H1 (cell line): Measurements from ENCODE around the gene SLC13A4. TPM values are rescaled to one million over a fixed set of nuclear protein-coding genes. Genes with fewer than 3 reads are reported as not detected.

Experiments used
- CTCF ChIA-PET: fragments of 300-600 bp; sonication (Branson Sonifier 250); formaldehyde crosslinking; loops from one replicate; lab custom pipeline; 2021; ENCODE audit not compliant: partially characterized antibody; lab: Charles Lee
- POLR2A ChIA-PET: fragments of 300-600 bp; sonication (Branson Sonifier 250); formaldehyde crosslinking; loops from one replicate; lab custom pipeline; 2021; ENCODE audit warnings: inconsistent platforms; ENCODE audit not compliant: partially characterized antibody; lab: Charles Lee
- DNase-seq, 2 experiments: peaks; one replicate each; pipeline versions ENCODE4 v3.0.0 to v3.0.0-alpha.2; 2010 to 2022; ENCODE audit warnings: low spot score in 2 of 2, low read depth in 1 of 2, mixed read lengths in 1 of 2
- FAIRE-seq: peaks from 2 replicates; lab custom pipeline; 2011; peaks lifted over from hg19 to GRCh38; lab: Jason Lieb, UNC
- H2AFZ ChIP-seq: 2 replicates; pipeline ENCODE4 v1.8.1; 2012; ENCODE audit warnings: low read length, inconsistent platforms
- H2AK5ac ChIP-seq: 2 replicates; pipeline ENCODE4 v1.6.1; 2013; ENCODE audit warnings: low read depth, low read length
- H2BK120ac ChIP-seq: replicated peaks from 2 replicates; pipeline ENCODE3; 2013; ENCODE audit warnings: low read depth, low read length, inconsistent platforms
- H2BK12ac ChIP-seq: 2 replicates; pipeline ENCODE4 v1.6.1; 2013; ENCODE audit warnings: low read depth, low read length
- H2BK15ac ChIP-seq: 2 replicates; pipeline ENCODE4 v1.6.1; 2013; ENCODE audit warnings: low read length
- H2BK20ac ChIP-seq: 2 replicates; pipeline ENCODE4 v1.6.1; 2013; ENCODE audit warnings: low read length
- H2BK5ac ChIP-seq: 2 replicates; pipeline ENCODE4 v1.6.1; 2013; ENCODE audit warnings: low read depth, low read length
- H3K14ac ChIP-seq: 2 replicates; pipeline ENCODE4 v1.6.1; 2013; ENCODE audit warnings: inconsistent platforms; ENCODE audit not compliant: insufficient read length
- H3K18ac ChIP-seq: 2 replicates; pipeline ENCODE4 v1.6.1; 2013; ENCODE audit warnings: low read length; ENCODE audit errors: extremely low read depth
- H3K23ac ChIP-seq: 2 replicates; pipeline ENCODE4 v1.6.1; 2013; ENCODE audit warnings: inconsistent platforms; ENCODE audit not compliant: insufficient read length
- H3K23me2 ChIP-seq: 2 replicates; pipeline ENCODE4 v1.6.1; 2013; ENCODE audit warnings: low read depth, low read length
- H3K27ac ChIP-seq: 2 replicates; pipeline ENCODE4 v1.6.1; 2011; ENCODE audit warnings: low read depth, low read length, inconsistent platforms
- H3K27me3 ChIP-seq, 4 experiments: replicated peaks in 1 of 4; 1 replicate in 1 of 4; 2 replicates in 3 of 4; pipeline versions ENCODE4 v1.6.1 to v1.8.1; 2011 to 2013; ENCODE audit warnings: low read length in 3 of 4, mild to moderate bottlenecking in 3 of 4, inconsistent platforms in 2 of 4, mixed read lengths in 2 of 4, moderate library complexity in 1 of 4; ENCODE audit not compliant: control insufficient read depth in 3 of 4, insufficient read depth in 3 of 4; ENCODE audit errors: extremely low read depth in 1 of 4
- H3K36me3 ChIP-seq, 4 experiments: 2 replicates each; pipeline versions ENCODE4 v1.6.1 to v1.8.1; 2011 to 2013; ENCODE audit warnings: mild to moderate bottlenecking in 4 of 4, low read length in 3 of 4, moderate library complexity in 2 of 4, control low read depth in 1 of 4, inconsistent platforms in 1 of 4; ENCODE audit not compliant: insufficient read depth in 4 of 4, control insufficient read depth in 2 of 4
- H3K4ac ChIP-seq: replicated peaks from 2 replicates; pipeline ENCODE3; 2013; ENCODE audit warnings: low read length, low read depth, mixed read lengths, inconsistent platforms; ENCODE audit not compliant: insufficient read length
- H3K4me1 ChIP-seq, 4 experiments: replicated peaks in 1 of 4; 1 replicate in 1 of 4; 2 replicates in 3 of 4; pipeline versions ENCODE4 v1.6.1 to v1.8.1; 2011 to 2013; ENCODE audit warnings: low read length in 3 of 4, inconsistent platforms in 2 of 4, mixed read lengths in 1 of 4; ENCODE audit not compliant: insufficient read depth in 4 of 4, control insufficient read depth in 3 of 4
- H3K4me2 ChIP-seq, 2 experiments: 2 replicates each; pipeline versions ENCODE4 v1.6.1 to v1.8.1; 2011 to 2013; ENCODE audit warnings: low read depth in 2 of 2, low read length in 2 of 2, control low read depth in 1 of 2, inconsistent platforms in 1 of 2, mild to moderate bottlenecking in 1 of 2; ENCODE audit not compliant: insufficient read depth in 1 of 2
- H3K4me3 ChIP-seq, 4 experiments: fragments of 200-600, 300-600 bp in 1 of 4; sonication (generic), shearing (Covaris generic), sonication (Bioruptor Twin) in 1 of 4; 2 replicates each; pipeline versions ENCODE4 v1.5.1 to v1.8.1; 2011 to 2016; ENCODE audit warnings: low read length in 4 of 4, low read depth in 3 of 4, control low read depth in 2 of 4, inconsistent platforms in 2 of 4, mild to moderate bottlenecking in 2 of 4, mixed read lengths in 1 of 4, moderate library complexity in 1 of 4; ENCODE audit not compliant: insufficient read depth in 2 of 4; ENCODE audit errors: extremely low read depth in 1 of 4
- H3K56ac ChIP-seq: replicated peaks from 2 replicates; pipeline ENCODE3; 2013; ENCODE audit warnings: low read depth, mild to moderate bottlenecking, mixed read lengths, low read length, inconsistent platforms; ENCODE audit not compliant: insufficient read length
- H3K79me1 ChIP-seq: 2 replicates; pipeline ENCODE4 v1.6.1; 2013; ENCODE audit warnings: low read depth, low read length, control low read depth
- H3K79me2 ChIP-seq, 2 experiments: 2 replicates each; pipeline versions ENCODE4 v1.6.1 to v1.8.1; 2012 to 2013; ENCODE audit warnings: low read length in 2 of 2, mild to moderate bottlenecking in 2 of 2, inconsistent platforms in 1 of 2; ENCODE audit not compliant: insufficient read depth in 2 of 2, control insufficient read depth in 1 of 2
- H3K9ac ChIP-seq, 4 experiments: replicated peaks in 1 of 4; 1 replicate in 1 of 4; 2 replicates in 3 of 4; pipeline versions ENCODE4 v1.6.1 to v1.8.1; 2011 to 2013; ENCODE audit warnings: low read depth in 3 of 4, low read length in 3 of 4, control low read depth in 2 of 4, mild to moderate bottlenecking in 2 of 4, moderate library complexity in 2 of 4, inconsistent platforms in 1 of 4; ENCODE audit errors: extremely low read depth in 1 of 4
- H3K9me3 ChIP-seq, 2 experiments: 2 replicates each; pipeline versions ENCODE4 v1.6.1 to v1.8.1; 2012 to 2013; ENCODE audit warnings: mild to moderate bottlenecking in 2 of 2, moderate library complexity in 2 of 2, control low read depth in 1 of 2, inconsistent platforms in 1 of 2, low read depth in 1 of 2, low read length in 1 of 2, mixed read lengths in 1 of 2; ENCODE audit not compliant: insufficient read depth in 2 of 2
- H4K20me1 ChIP-seq, 2 experiments: replicated peaks in 1 of 2; 2 replicates each; pipeline versions ENCODE3 to v1.8.1; 2011 to 2013; ENCODE audit warnings: inconsistent platforms in 2 of 2, low read length in 2 of 2, mild to moderate bottlenecking in 1 of 2; ENCODE audit not compliant: insufficient read depth in 2 of 2, control insufficient read depth in 1 of 2
- H4K5ac ChIP-seq: 2 replicates; pipeline ENCODE4 v1.6.1; 2013; ENCODE audit warnings: low read length, low read depth, mixed read lengths, inconsistent platforms; ENCODE audit not compliant: insufficient read length
- H4K8ac ChIP-seq: 2 replicates; pipeline ENCODE4 v1.8.0; 2013; ENCODE audit warnings: mild to moderate bottlenecking, moderate library complexity, low read length, inconsistent platforms; ENCODE audit not compliant: insufficient read depth; ENCODE audit errors: extremely low read depth
- H4K91ac ChIP-seq: replicated peaks from 2 replicates; pipeline ENCODE3; 2013; ENCODE audit warnings: low read length, mixed read lengths, inconsistent platforms; ENCODE audit not compliant: insufficient read length
- ASH2L ChIP-seq: fragments of 200-600, 300-600 bp; sonication (generic); IDR thresholded peaks from one replicate; pipeline ENCODE4 v1.7.1; 2017; ENCODE audit warnings: low read length
- ATF3 ChIP-seq: IDR thresholded peaks from 2 replicates; pipeline ENCODE4 v1.6.1; 2011; ENCODE audit warnings: low read depth, mild to moderate bottlenecking, low read length; ENCODE audit not compliant: insufficient read depth
- BACH1 ChIP-seq: IDR thresholded peaks from 2 replicates; pipeline ENCODE4 v1.6.1; 2012; ENCODE audit warnings: low read length, improper control_type of control experiment
- CBX5 ChIP-seq: fragments of 300-800, 300-1000 bp; sonication (generic); IDR thresholded peaks from 2 replicates; pipeline ENCODE4 v1.7.1; 2016; ENCODE audit warnings: antibody characterized with exemption, low read length, low read depth
- GABPA ChIP-seq: IDR thresholded peaks from 2 replicates; pipeline ENCODE4 v1.6.1; 2011; ENCODE audit warnings: mild to moderate bottlenecking, low read length, moderate library complexity, borderline replicate concordance; ENCODE audit not compliant: insufficient read depth
- JUND ChIP-seq: IDR thresholded peaks from 2 replicates; pipeline ENCODE4 v1.6.1; 2011; ENCODE audit warnings: mild to moderate bottlenecking, improper control_type of control experiment, low read length
- KDM1A ChIP-seq: fragments of 200-600, 300-600 bp; sonication (generic); IDR thresholded peaks from 2 replicates; pipeline ENCODE4 v1.7.1; 2016; ENCODE audit warnings: mild to moderate bottlenecking, low read length, borderline replicate concordance
- KDM4A ChIP-seq: IDR thresholded peaks from one replicate; pipeline ENCODE4 v1.7.1; 2012; ENCODE audit warnings: low read depth, mild to moderate bottlenecking, moderate library complexity, low read length, inconsistent platforms; ENCODE audit not compliant: severe bottlenecking
- RBBP5 ChIP-seq: IDR thresholded peaks from 2 replicates; pipeline ENCODE4 v1.7.1; 2012; ENCODE audit warnings: low read depth, mild to moderate bottlenecking, inconsistent platforms, low read length, moderate library complexity, borderline replicate concordance
- SIX5 ChIP-seq: IDR thresholded peaks from 2 replicates; pipeline ENCODE4 v1.6.1; 2011; ENCODE audit warnings: mild to moderate bottlenecking, low read depth, low read length
- SUZ12 ChIP-seq: fragments of 200-600 bp; sonication (generic); IDR thresholded peaks from 2 replicates; pipeline ENCODE4 v1.6.1; 2012; ENCODE audit warnings: mild to moderate bottlenecking, inconsistent platforms, low read length, moderate library complexity, mixed read lengths
- WGBS, 2 experiments: shearing (Covaris generic) in 1 of 2; methylation state at CpG; one replicate each; pipeline versions ENCODE4 v1.1.6 to v1.1.7; 2013 to 2015; ENCODE audit warnings: low lambda C conversion rate in 2 of 2, mixed read lengths in 2 of 2, inconsistent platforms in 1 of 2, low coverage in 1 of 2, missing lambda C conversion rate in 1 of 2; ENCODE audit not compliant: insufficient replicate concordance in 2 of 2, insufficient coverage in 1 of 2, insufficient read length in 1 of 2; ENCODE audit errors: extremely low coverage in 1 of 2, missing lambda C conversion rate in 1 of 2; 5-methylcytosine and 5-hydroxymethylcytosine counted together
- polyA plus RNA-seq, 7 experiments: library from polyadenylated mRNA; depleted of rRNA in 3 of 7; stranded (reverse) in 5 of 7; unstranded in 2 of 7; fragments of >200 nt in 5 of 7; fragments of 200-250 nt in 2 of 7; gene quantifications; 1 replicate in 5 of 7; 2 replicates in 1 of 7; 4 replicates in 1 of 7; pipeline versions ENCODE4 v1.2.1 to v1.2.3, GENCODE V29; 2011 to 2013; ENCODE audit warnings: missing spikeins in 2 of 7, mixed read lengths in 2 of 7
- total RNA-seq: library from RNA; stranded (reverse); fragmentation: NEBNext Ultra II Directional; extraction: Animal tissue kit (Norgen Biotek cat#: 25700); gene quantifications from 2 replicates; pipeline ENCODE4 v1.2.1, GENCODE V29; 2021

SLC13A4 gene
- total and polyA plus RNA-seq, 2 of the 8 experiments (the other 6 are each of a cell fraction or from before 2014, with no cell fraction given) = 3.9 to 7.5 TPM

GRCh38 chr7:135664046-135664589 lies 63.9 kb downstream of the SLC13A4 start:
- DNase-seq = no peak
- Histone ChIP-seq H3K4me1 (no peaks in the 10 kb centered on the region; a peak in 2 of 7 replicates), H2AFZ (no peak overlapping the region), H2AK5ac (no peak overlapping the region), H3K23me2 (peaks cover 2% of the 10 kb centered on the region; the same call in 1 of the 2 replicates), H2BK120ac (no peak overlapping the region), H3K23ac (no peak overlapping the region), H4K5ac (no peak overlapping the region), H3K14ac (no peak overlapping the region), H3K4me3 (no peak overlapping the region), H3K4ac (no peak overlapping the region), H3K79me2 (peaks cover 3 to 65% of the 10 kb centered on the region in 2 experiments), H2BK20ac (no peak overlapping the region), H4K20me1 (no peaks in the 10 kb centered on the region), H3K79me1 (peaks cover 5% of the 10 kb centered on the region; the same call in 1 of the 2 replicates), H4K8ac (no peak overlapping the region), H3K56ac (no peak overlapping the region), H3K36me3 (peaks cover 0 to 4% (median 0%) of the 10 kb centered on the region in 4 experiments; a peak in 1 of 8 replicates), H3K9me3 (peaks cover 0 to 4% of the 10 kb centered on the region in 2 experiments; a peak in 2 of 4 replicates), H2BK12ac (no peak overlapping the region), H3K18ac (no peak overlapping the region), H2BK15ac (no peak overlapping the region), H3K27ac (no peak overlapping the region), H4K91ac (no peak overlapping the region), H2BK5ac (no peak overlapping the region), H3K27me3 (no peaks in the 10 kb centered on the region), H3K9ac (no peak overlapping the region), H3K4me2 (peak overlapping the region in 1 of 2 experiments; percentile 70; a peak in 1 of 4 replicates)
- 89% methylated on average over 3 of the region's 3 CpGs; no CpG with 5 or more reads in 1 of the 2 experiments for WGBS, 2 experiments
- ChIA-PET POLR2A (interaction anchor here (1.1 to 2.2 kb wide), 3 partner anchors 9 to 25 kb away, joined by 3 to 9 read pairs (median 6); no protein-coding TSS in a partner anchor), CTCF (interaction anchor here (1.1 to 5.8 kb wide), 3 partner anchors 10 to 413 kb away, joined by 3 to 55 read pairs (median 27); no protein-coding TSS in a partner anchor)
- TF ChIP-seq JUND (no peak), GABPA (no peak), ASH2L (no peak), SIX5 (no peak), KDM1A (no peak), RBBP5 (no peak), ATF3 (no peak), BACH1 (no peak), SUZ12 (no peak), KDM4A (no peak), CBX5 (no peak)
- FAIRE-seq = no peak
